Measurements from ENCODE around the gene CECR2.

Gene CECR2

GRCh38 chr22:17387356-17387755, 18.1 kb downstream of the CECR2 start:
- no peak overlapping the region for H2BK15ac ChIP-seq (ENCODE audit: low read length)
- H3K79me1 ChIP-seq (ENCODE audit: low read depth, low read length): peaks cover 12% of the 10 kb centered on the region
- no peak overlapping the region for H3K9ac ChIP-seq (ENCODE audit: low read depth, low read length, poor library complexity)
- H2BK120ac ChIP-seq (ENCODE audit: low read depth, low read length): no peak overlapping the region
- no peak overlapping the region for H3K4ac ChIP-seq (ENCODE audit: low read length)
- DNase-seq (ENCODE audit: low spot score): no peak
- peaks cover 5 to 41% of the 10 kb centered on the region in 2 donors for H3K36me3 ChIP-seq (replicated peaks in 1 of 2; ENCODE audit: control insufficient read depth in 2 of 2, insufficient read depth in 2 of 2, low read length in 2 of 2)
- H3K4me2 ChIP-seq (ENCODE audit: insufficient read depth, low read length, poor library complexity, severe bottlenecking): no peak overlapping the region
- no CpG with 5 or more reads among the region's 9 CpGs for WGBS, 2 donors (ENCODE audit: extremely low coverage in 2 of 2, insufficient read length in 2 of 2, insufficient replicate concordance in 1 of 2)
- no peak overlapping the region for H2BK12ac ChIP-seq (ENCODE audit: low read length)
- H3K14ac ChIP-seq (ENCODE audit: low read length): no peak overlapping the region
- H2BK5ac ChIP-seq (ENCODE audit: low read length): no peak overlapping the region
- H3K27me3 ChIP-seq (ENCODE audit: control insufficient read depth in 3 of 3, insufficient read depth in 3 of 3, low read depth in 1 of 3, low read length in 3 of 3): no peaks in the 10 kb centered on the region
- no peak overlapping the region for H2AK5ac ChIP-seq (ENCODE audit: low read depth, low read length)
- peaks cover 0 to 4% of the 10 kb centered on the region in 2 donors for H3K4me1 ChIP-seq (ENCODE audit: control insufficient read depth in 2 of 2, insufficient read depth in 1 of 2, low read depth in 1 of 2, low read length in 2 of 2)
- no peak overlapping the region for H2AFZ ChIP-seq (ENCODE audit: low read length)
- no peak overlapping the region for H4K8ac ChIP-seq (ENCODE audit: low read depth, low read length)
- no peak overlapping the region for H4K91ac ChIP-seq (ENCODE audit: low read depth, low read length, poor library complexity)
- H3K18ac ChIP-seq (ENCODE audit: low read length): no peak overlapping the region
- no peak overlapping the region for H3K27ac ChIP-seq (replicated peaks; ENCODE audit: low read length)
- no peak overlapping the region for H3K23ac ChIP-seq (ENCODE audit: low read depth, low read length, poor library complexity)
- H3K9me3 ChIP-seq (replicated peaks in 1 of 2; ENCODE audit: control insufficient read depth in 2 of 2, insufficient read depth in 1 of 2, low read depth in 1 of 2, low read length in 2 of 2): peaks cover 3 to 38% of the 10 kb centered on the region in 2 donors
- no peak overlapping the region for H3K4me3 ChIP-seq (ENCODE audit: low read length in 2 of 2)

- no peak overlapping the region for H4K8ac ChIP-seq (ENCODE audit: low read depth, low read length)
- no peaks in the 10 kb centered on the region for H3K27me3 ChIP-seq (ENCODE audit: control insufficient read depth in 3 of 3, insufficient read depth in 3 of 3, low read depth in 1 of 3, low read length in 3 of 3)
- DNase-seq (ENCODE audit: low spot score): no peak
- no peak overlapping the region for H3K18ac ChIP-seq (ENCODE audit: low read length)
- H2BK12ac ChIP-seq (ENCODE audit: low read length): no peak overlapping the region
- H2AK5ac ChIP-seq (ENCODE audit: low read depth, low read length): no peak overlapping the region
- H3K79me1 ChIP-seq (ENCODE audit: low read depth, low read length): peaks cover 9% of the 10 kb centered on the region
- no peak overlapping the region for H3K27ac ChIP-seq (replicated peaks; ENCODE audit: low read length)
- peaks cover 3 to 33% of the 10 kb centered on the region in 2 donors for H3K9me3 ChIP-seq (replicated peaks in 1 of 2; ENCODE audit: control insufficient read depth in 2 of 2, insufficient read depth in 1 of 2, low read depth in 1 of 2, low read length in 2 of 2)
- H2BK5ac ChIP-seq (ENCODE audit: low read length): no peak overlapping the region
- no peak overlapping the region for H3K9ac ChIP-seq (ENCODE audit: low read depth, low read length, poor library complexity)
- H3K4me3 ChIP-seq (ENCODE audit: low read length in 2 of 2): no peak overlapping the region
- no peak overlapping the region for H2BK120ac ChIP-seq (ENCODE audit: low read depth, low read length)
- no peak overlapping the region for H4K91ac ChIP-seq (ENCODE audit: low read depth, low read length, poor library complexity)
- H3K23ac ChIP-seq (ENCODE audit: low read depth, low read length, poor library complexity): no peak overlapping the region
- no peak overlapping the region for H2BK15ac ChIP-seq (ENCODE audit: low read length)
- H3K4me2 ChIP-seq (ENCODE audit: insufficient read depth, low read length, poor library complexity, severe bottlenecking): no peak overlapping the region
- 100% methylated on average over 1 of the region's 10 CpGs; no CpG with 5 or more reads in 1 of the 2 donors for WGBS, 2 donors (ENCODE audit: extremely low coverage in 2 of 2, insufficient read length in 2 of 2, insufficient replicate concordance in 1 of 2)
- no peak overlapping the region for H3K14ac ChIP-seq (ENCODE audit: low read length)
- peaks cover 0 to 4% of the 10 kb centered on the region in 2 donors for H3K4me1 ChIP-seq (ENCODE audit: control insufficient read depth in 2 of 2, insufficient read depth in 1 of 2, low read depth in 1 of 2, low read length in 2 of 2)
- no peak overlapping the region for H3K4ac ChIP-seq (ENCODE audit: low read length)
- H3K36me3 ChIP-seq (replicated peaks in 1 of 2; ENCODE audit: control insufficient read depth in 2 of 2, insufficient read depth in 2 of 2, low read length in 2 of 2): peaks cover 5 to 41% of the 10 kb centered on the region in 2 donors
- H2AFZ ChIP-seq (ENCODE audit: low read length): no peak overlapping the region
These were observed 19.0 kb downstream of the CECR2 start for GRCh38 chr22:17388235-17388634.

- H2AFZ ChIP-seq (ENCODE audit: low read length): no peak overlapping the region
- DNase-seq (ENCODE audit: low spot score): no peak
- H3K9ac ChIP-seq (ENCODE audit: low read depth, low read length, poor library complexity): no peak overlapping the region
- no peak overlapping the region for H2BK15ac ChIP-seq (ENCODE audit: low read length)
- no peak overlapping the region for H3K23ac ChIP-seq (ENCODE audit: low read depth, low read length, poor library complexity)
- H4K8ac ChIP-seq (ENCODE audit: low read depth, low read length): no peak overlapping the region
- no peaks in the 10 kb centered on the region for H3K27me3 ChIP-seq (ENCODE audit: control insufficient read depth in 3 of 3, insufficient read depth in 3 of 3, low read depth in 1 of 3, low read length in 3 of 3)
- H3K4ac ChIP-seq (ENCODE audit: low read length): no peak overlapping the region
- no peak overlapping the region for H2BK12ac ChIP-seq (ENCODE audit: low read length)
- H3K9me3 ChIP-seq (replicated peaks in 1 of 2; ENCODE audit: control insufficient read depth in 2 of 2, insufficient read depth in 1 of 2, low read depth in 1 of 2, low read length in 2 of 2): peaks cover 0 to 17% of the 10 kb centered on the region in 2 donors
- no peak overlapping the region for H3K14ac ChIP-seq (ENCODE audit: low read length)
- H2AK5ac ChIP-seq (ENCODE audit: low read depth, low read length): no peak overlapping the region
- H2BK5ac ChIP-seq (ENCODE audit: low read length): no peak overlapping the region
- peaks cover 0 to 4% of the 10 kb centered on the region in 2 donors for H3K4me1 ChIP-seq (ENCODE audit: control insufficient read depth in 2 of 2, insufficient read depth in 1 of 2, low read depth in 1 of 2, low read length in 2 of 2)
- H3K4me3 ChIP-seq (ENCODE audit: low read length in 2 of 2): no peak overlapping the region
- H3K18ac ChIP-seq (ENCODE audit: low read length): no peak overlapping the region
- H4K91ac ChIP-seq (ENCODE audit: low read depth, low read length, poor library complexity): no peak overlapping the region
- no peak overlapping the region for H2BK120ac ChIP-seq (ENCODE audit: low read depth, low read length)
- H3K27ac ChIP-seq (replicated peaks; ENCODE audit: low read length): no peak overlapping the region
- peaks cover 5 to 41% of the 10 kb centered on the region in 2 donors for H3K36me3 ChIP-seq (replicated peaks in 1 of 2; ENCODE audit: control insufficient read depth in 2 of 2, insufficient read depth in 2 of 2, low read length in 2 of 2)
- WGBS, 2 donors (ENCODE audit: extremely low coverage in 2 of 2, insufficient read length in 2 of 2, insufficient replicate concordance in 1 of 2): no CpG with 5 or more reads among the region's 5 CpGs
- H3K79me1 ChIP-seq (ENCODE audit: low read depth, low read length): peaks cover 10% of the 10 kb centered on the region
- no peak overlapping the region for H3K4me2 ChIP-seq (ENCODE audit: insufficient read depth, low read length, poor library complexity, severe bottlenecking)
These were observed 20.8 kb downstream of the CECR2 start for GRCh38 chr22:17390087-17390486.

GRCh38 chr22:17396516-17396915, 27.3 kb downstream of the CECR2 start:
- Histone ChIP-seq H3K14ac (ENCODE audit: low read length) (no peak overlapping the region), H3K9ac (ENCODE audit: low read depth, low read length, poor library complexity) (no peak overlapping the region), H3K79me1 (ENCODE audit: low read depth, low read length) (peaks cover 12% of the 10 kb centered on the region), H2BK5ac (ENCODE audit: low read length) (no peak overlapping the region), H2AFZ (ENCODE audit: low read length) (no peak overlapping the region), H2AK5ac (ENCODE audit: low read depth, low read length) (no peak overlapping the region), H3K18ac (ENCODE audit: low read length) (no peak overlapping the region), H2BK15ac (ENCODE audit: low read length) (no peak overlapping the region), H3K36me3 (replicated peaks in 1 of 2; ENCODE audit: control insufficient read depth in 2 of 2, insufficient read depth in 2 of 2, low read length in 2 of 2) (peaks cover 3 to 6% of the 10 kb centered on the region in 2 donors), H3K4me2 (ENCODE audit: insufficient read depth, low read length, poor library complexity, severe bottlenecking) (no peak overlapping the region), H3K4me1 (ENCODE audit: control insufficient read depth in 2 of 2, insufficient read depth in 1 of 2, low read depth in 1 of 2, low read length in 2 of 2) (peaks cover 2% of the 10 kb centered on the region in 2 donors), H3K23ac (ENCODE audit: low read depth, low read length, poor library complexity) (no peak overlapping the region), H3K4ac (ENCODE audit: low read length) (no peak overlapping the region), H3K27me3 (ENCODE audit: control insufficient read depth in 3 of 3, insufficient read depth in 3 of 3, low read depth in 1 of 3, low read length in 3 of 3) (no peaks in the 10 kb centered on the region), H4K91ac (ENCODE audit: low read depth, low read length, poor library complexity) (no peak overlapping the region), H2BK12ac (ENCODE audit: low read length) (no peak overlapping the region), H3K9me3 (replicated peaks in 1 of 2; ENCODE audit: control insufficient read depth in 2 of 2, insufficient read depth in 1 of 2, low read depth in 1 of 2, low read length in 2 of 2) (peaks cover 3% of the 10 kb centered on the region in 2 donors), H3K27ac (replicated peaks; ENCODE audit: low read length) (no peak overlapping the region), H3K4me3 (ENCODE audit: low read length in 2 of 2) (no peak overlapping the region), H4K8ac (ENCODE audit: low read depth, low read length) (no peak overlapping the region), H2BK120ac (ENCODE audit: low read depth, low read length) (no peak overlapping the region)
- no peak for DNase-seq (ENCODE audit: low spot score)
- WGBS, 2 donors (ENCODE audit: extremely low coverage in 2 of 2, insufficient read length in 2 of 2, insufficient replicate concordance in 1 of 2): no CpG with 5 or more reads among the region's 3 CpGs
